ENCODE measurements around the gene SHF. TPM values are rescaled to one million over a fixed set of nuclear protein-coding genes. Genes with fewer than 3 reads are reported as not detected.

Gene SHF
- total RNA-seq, 2 donors from 2014 or later, result 42.0 to 53.8 TPM

DNA sequence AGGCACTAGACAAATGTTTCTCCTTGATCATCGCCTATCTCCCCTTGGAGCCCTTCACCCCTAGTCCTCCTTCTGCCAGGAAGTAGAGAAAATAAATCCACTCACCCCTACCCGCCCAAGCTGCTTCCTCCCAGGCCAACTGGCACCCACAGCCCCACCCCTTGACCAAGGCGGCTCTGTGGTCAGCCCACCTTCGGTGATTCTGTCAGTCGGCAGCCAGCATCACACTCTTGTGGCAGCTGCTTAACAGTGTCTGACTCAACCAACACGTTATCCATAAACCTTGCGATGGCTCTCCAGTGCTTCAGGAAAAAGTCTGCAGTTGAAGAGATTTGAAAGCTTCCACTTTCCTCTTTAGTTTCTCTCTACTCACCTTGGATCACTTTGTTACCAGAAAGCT is 7.6 kb downstream of the SHF start:
- no peak overlapping the region for H3K4me3 ChIP-seq (ENCODE audit: low read length)
- no peak overlapping the region for H3K4me3 Mint-ChIP-seq
- no peaks in the 10 kb centered on the region for H3K36me3 ChIP-seq (ENCODE audit: control insufficient read depth, insufficient read depth, low read length)
- H3K9ac ChIP-seq (ENCODE audit: extremely low read depth, low read length, poor library complexity, severe bottlenecking), result no peak overlapping the region
- TF ChIP-seq, protein P1, sequence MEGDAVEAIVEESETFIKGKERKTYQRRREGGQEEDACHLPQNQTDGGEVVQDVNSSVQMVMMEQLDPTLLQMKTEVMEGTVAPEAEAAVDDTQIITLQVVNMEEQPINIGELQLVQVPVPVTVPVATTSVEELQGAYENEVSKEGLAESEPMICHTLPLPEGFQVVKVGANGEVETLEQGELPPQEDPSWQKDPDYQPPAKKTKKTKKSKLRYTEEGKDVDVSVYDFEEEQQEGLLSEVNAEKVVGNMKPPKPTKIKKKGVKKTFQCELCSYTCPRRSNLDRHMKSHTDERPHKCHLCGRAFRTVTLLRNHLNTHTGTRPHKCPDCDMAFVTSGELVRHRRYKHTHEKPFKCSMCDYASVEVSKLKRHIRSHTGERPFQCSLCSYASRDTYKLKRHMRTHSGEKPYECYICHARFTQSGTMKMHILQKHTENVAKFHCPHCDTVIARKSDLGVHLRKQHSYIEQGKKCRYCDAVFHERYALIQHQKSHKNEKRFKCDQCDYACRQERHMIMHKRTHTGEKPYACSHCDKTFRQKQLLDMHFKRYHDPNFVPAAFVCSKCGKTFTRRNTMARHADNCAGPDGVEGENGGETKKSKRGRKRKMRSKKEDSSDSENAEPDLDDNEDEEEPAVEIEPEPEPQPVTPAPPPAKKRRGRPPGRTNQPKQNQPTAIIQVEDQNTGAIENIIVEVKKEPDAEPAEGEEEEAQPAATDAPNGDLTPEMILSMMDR (conservative IDR thresholded peaks at IDR 0.05), result no peak
- 93 to 100% methylated on average over 4 to 7 of the region's 7 CpGs for WGBS, 2 experiments (ENCODE audit: insufficient coverage in 1 of 2, insufficient read length in 1 of 2)
- peaks cover 36% of the 10 kb centered on the region for H3K36me3 Mint-ChIP-seq (ENCODE audit: low read depth)
- no peak for DNase-seq
- no peak overlapping the region for H3K27ac ChIP-seq (ENCODE audit: low read depth, low read length)
- no peaks in the 10 kb centered on the region for H3K9me3 ChIP-seq (ENCODE audit: control insufficient read depth, low read length)
- H3K27me3 ChIP-seq (ENCODE audit: control insufficient read depth, insufficient read depth, low read length, poor library complexity, severe bottlenecking), result no peaks in the 10 kb centered on the region
- H3K4me1 ChIP-seq (ENCODE audit: control insufficient read depth, insufficient read depth, low read length), result peaks cover 6% of the 10 kb centered on the region
- H3K4me1 Mint-ChIP-seq, result peaks cover 30% of the 10 kb centered on the region
- H3K9me3 Mint-ChIP-seq, result no peaks in the 10 kb centered on the region
- no peaks in the 10 kb centered on the region for H3K27me3 Mint-ChIP-seq (ENCODE audit: insufficient read depth)
- H3K27ac Mint-ChIP-seq, result no peak overlapping the region

DNA sequence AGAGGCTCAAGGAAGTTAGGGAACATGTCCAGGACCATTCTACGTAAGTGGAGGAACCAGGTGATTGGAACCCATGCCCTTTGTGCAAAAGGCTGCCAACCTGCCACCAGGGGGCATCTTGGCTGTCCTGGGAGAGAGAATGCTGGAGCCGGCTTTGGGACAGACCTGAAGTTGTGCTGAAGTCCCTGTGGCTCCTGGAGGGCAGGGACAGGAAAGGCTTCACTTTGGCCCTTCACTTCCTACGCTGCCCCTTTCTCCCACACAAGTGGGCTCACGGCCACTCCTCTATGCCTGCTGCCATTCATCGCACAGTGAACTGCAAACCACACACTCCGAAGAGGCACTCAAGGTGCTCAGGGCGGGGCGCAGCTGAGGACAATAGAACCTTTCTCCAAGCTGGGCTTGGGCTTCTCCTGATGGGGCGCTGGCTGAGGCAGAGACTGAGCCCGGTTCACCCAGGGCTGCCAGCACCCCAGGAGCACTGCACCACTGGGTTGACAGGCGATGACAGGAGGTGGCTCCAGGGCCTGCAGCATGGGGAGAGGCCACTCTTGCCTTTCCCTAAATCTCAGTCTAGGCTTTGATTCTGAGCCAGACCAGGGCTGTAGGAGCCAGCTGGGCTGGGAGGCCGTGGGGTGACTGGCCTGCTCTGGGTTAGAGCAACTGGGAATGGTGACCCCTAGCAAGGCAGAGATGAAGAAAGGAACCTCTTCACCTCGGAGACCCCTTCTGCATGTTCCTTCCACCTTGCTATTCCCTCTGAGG is 8.4 kb downstream of the SHF start:
- H3K36me3 Mint-ChIP-seq (ENCODE audit: low read depth), result peaks cover 43% of the 10 kb centered on the region
- H3K4me3 ChIP-seq (ENCODE audit: low read length), result no peak overlapping the region
- H3K27ac ChIP-seq (ENCODE audit: low read depth, low read length), result no peak overlapping the region
- no peak overlapping the region for H3K9ac ChIP-seq (ENCODE audit: extremely low read depth, low read length, poor library complexity, severe bottlenecking)
- peak; percentile 91 for DNase-seq
- no peak overlapping the region for H3K4me3 Mint-ChIP-seq
- TF ChIP-seq, protein P1 (conservative IDR thresholded peaks at IDR 0.05), result peak; percentile 86
- no peak overlapping the region for H3K27ac Mint-ChIP-seq
- WGBS, 2 experiments (ENCODE audit: insufficient coverage in 1 of 2, insufficient read length in 1 of 2), result 92 to 95% methylated on average over 9 to 13 of the region's 13 CpGs
- H3K27me3 Mint-ChIP-seq (ENCODE audit: insufficient read depth), result no peaks in the 10 kb centered on the region
- H3K27me3 ChIP-seq (ENCODE audit: control insufficient read depth, insufficient read depth, low read length, poor library complexity, severe bottlenecking), result no peaks in the 10 kb centered on the region
- H3K9me3 Mint-ChIP-seq, result no peaks in the 10 kb centered on the region
- no peaks in the 10 kb centered on the region for H3K36me3 ChIP-seq (ENCODE audit: control insufficient read depth, insufficient read depth, low read length)
- H3K9me3 ChIP-seq (ENCODE audit: control insufficient read depth, low read length), result no peaks in the 10 kb centered on the region
- H3K4me1 ChIP-seq (ENCODE audit: control insufficient read depth, insufficient read depth, low read length), result peaks cover 6% of the 10 kb centered on the region
- peaks cover 26% of the 10 kb centered on the region for H3K4me1 Mint-ChIP-seq

DNA sequence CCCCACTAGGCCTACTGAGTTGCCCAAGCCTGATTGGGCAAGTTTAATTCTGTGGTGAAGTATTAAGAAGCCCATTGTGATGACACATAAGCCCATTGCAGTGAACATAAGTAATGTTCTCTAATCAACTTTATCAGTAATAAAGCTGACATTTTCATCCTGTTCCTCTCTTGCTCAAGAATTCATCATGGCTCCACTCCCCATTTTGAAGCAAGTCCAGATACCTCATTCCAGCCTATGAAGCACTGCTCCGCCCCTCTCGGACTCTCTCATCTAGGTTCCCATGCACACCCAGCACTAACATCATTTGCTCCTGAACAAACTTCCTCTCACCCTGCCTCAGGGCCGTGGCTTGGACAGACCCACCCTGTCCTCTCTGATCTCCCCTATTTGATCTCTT is 10.5 kb downstream of the SHF start:
- DNase-seq, result no peak
- H3K4me1 Mint-ChIP-seq, result peaks cover 16% of the 10 kb centered on the region
- no peak overlapping the region for H3K4me3 Mint-ChIP-seq
- no peaks in the 10 kb centered on the region for H3K27me3 ChIP-seq (ENCODE audit: control insufficient read depth, insufficient read depth, low read length, poor library complexity, severe bottlenecking)
- H3K27ac ChIP-seq (ENCODE audit: low read depth, low read length), result no peak overlapping the region
- H3K9ac ChIP-seq (ENCODE audit: extremely low read depth, low read length, poor library complexity, severe bottlenecking), result no peak overlapping the region
- no peak overlapping the region for H3K27ac Mint-ChIP-seq
- WGBS, 2 experiments (ENCODE audit: insufficient coverage in 1 of 2, insufficient read length in 1 of 2), result 78 to 91% methylated on average over 3 of the region's 3 CpGs
- H3K9me3 ChIP-seq (ENCODE audit: control insufficient read depth, low read length), result no peaks in the 10 kb centered on the region
- peaks cover 50% of the 10 kb centered on the region for H3K36me3 Mint-ChIP-seq (ENCODE audit: low read depth)
- no peaks in the 10 kb centered on the region for H3K9me3 Mint-ChIP-seq
- H3K4me3 ChIP-seq (ENCODE audit: low read length), result no peak overlapping the region
- TF ChIP-seq, protein P1 (conservative IDR thresholded peaks at IDR 0.05), result no peak
- H3K27me3 Mint-ChIP-seq (ENCODE audit: insufficient read depth), result no peaks in the 10 kb centered on the region
- H3K4me1 ChIP-seq (ENCODE audit: control insufficient read depth, insufficient read depth, low read length), result peaks cover 4% of the 10 kb centered on the region
- H3K36me3 ChIP-seq (ENCODE audit: control insufficient read depth, insufficient read depth, low read length), result no peaks in the 10 kb centered on the region

Data from endodermal cell (in vitro differentiated cells).